GM19099 (cell line): ENCODE data around the gene CLOCK.

ENCODE experiments used
- POLR2A ChIP-seq: IDR thresholded peaks from 3 replicates; pipeline ENCODE4 v1.6.1; 2011; ENCODE audit warnings: low read depth; ENCODE audit not compliant: insufficient read length; ENCODE audit errors: extremely low read depth

CLOCK gene, protein sequence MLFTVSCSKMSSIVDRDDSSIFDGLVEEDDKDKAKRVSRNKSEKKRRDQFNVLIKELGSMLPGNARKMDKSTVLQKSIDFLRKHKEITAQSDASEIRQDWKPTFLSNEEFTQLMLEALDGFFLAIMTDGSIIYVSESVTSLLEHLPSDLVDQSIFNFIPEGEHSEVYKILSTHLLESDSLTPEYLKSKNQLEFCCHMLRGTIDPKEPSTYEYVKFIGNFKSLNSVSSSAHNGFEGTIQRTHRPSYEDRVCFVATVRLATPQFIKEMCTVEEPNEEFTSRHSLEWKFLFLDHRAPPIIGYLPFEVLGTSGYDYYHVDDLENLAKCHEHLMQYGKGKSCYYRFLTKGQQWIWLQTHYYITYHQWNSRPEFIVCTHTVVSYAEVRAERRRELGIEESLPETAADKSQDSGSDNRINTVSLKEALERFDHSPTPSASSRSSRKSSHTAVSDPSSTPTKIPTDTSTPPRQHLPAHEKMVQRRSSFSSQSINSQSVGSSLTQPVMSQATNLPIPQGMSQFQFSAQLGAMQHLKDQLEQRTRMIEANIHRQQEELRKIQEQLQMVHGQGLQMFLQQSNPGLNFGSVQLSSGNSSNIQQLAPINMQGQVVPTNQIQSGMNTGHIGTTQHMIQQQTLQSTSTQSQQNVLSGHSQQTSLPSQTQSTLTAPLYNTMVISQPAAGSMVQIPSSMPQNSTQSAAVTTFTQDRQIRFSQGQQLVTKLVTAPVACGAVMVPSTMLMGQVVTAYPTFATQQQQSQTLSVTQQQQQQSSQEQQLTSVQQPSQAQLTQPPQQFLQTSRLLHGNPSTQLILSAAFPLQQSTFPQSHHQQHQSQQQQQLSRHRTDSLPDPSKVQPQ

DNA sequence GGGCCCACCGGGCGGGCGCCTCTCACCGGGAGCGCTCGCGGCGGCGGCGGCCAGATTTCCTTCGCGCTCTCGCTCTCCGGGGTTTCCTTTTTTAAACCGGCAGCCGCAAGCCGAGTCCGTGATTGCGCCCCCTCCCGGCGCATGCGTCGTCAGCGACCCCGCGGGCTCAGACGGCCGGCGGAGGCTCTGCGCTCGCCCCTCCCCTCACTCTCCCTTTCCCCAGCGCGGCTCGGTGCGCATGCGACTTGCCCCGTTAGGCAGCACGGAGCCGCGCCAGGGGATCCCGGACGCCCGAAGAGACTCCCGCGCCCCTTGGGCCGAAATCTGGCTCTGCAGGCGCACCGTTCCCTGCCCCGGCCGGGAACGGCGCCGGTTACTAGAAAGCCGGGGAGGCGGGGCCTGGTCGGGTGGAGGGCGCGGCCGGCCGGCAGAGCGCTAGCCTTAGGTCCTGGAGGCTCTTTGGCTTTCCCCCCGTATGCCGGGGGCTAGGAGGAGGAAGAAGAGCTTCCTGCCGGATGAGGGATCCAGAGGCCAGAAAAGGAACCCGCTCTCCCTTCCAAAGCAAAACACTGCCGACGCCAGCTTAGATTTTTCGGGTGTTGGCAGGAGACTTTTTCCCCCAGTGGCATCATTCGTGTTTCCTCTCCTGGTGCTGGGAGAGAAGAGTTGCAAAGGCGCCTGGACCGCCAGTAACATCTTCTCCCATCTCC lies at the start of gene CLOCK:
TSS of gene CLOCK (minus strand) at position 154 of the 710 bp plus-strand sequence. CDS start 64,124 bp downstream, outside the sequence.
- peak; percentile 76 for TF ChIP-seq POLR2A

DNA sequence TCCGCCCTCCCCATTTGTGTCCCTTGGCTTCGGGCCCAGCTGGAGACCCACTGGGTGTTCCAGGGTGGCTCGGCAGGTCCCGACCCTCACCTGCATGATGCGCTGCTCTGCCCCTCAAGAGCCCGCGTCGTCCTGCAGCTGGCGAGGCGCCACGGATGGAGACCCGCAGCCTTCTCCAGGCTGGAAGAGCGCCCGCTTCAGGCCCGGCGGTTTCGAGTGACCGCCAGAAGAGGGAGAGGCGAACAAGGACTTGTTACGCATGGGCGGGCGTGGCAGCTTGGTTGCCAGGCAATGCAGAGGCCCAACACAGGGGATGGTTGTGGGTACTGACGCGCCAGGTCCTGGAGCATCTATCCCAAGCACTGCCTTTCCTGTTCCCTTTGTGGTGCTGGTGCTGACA lies 45.3 kb upstream of the CLOCK start, which contains the start of gene PDCL2:
TSS of gene PDCL2 (minus strand) at position 232 of the 400 bp plus-strand sequence. CDS start at position 96, 136 bp downstream.
- no peak for TF ChIP-seq POLR2A

DNA sequence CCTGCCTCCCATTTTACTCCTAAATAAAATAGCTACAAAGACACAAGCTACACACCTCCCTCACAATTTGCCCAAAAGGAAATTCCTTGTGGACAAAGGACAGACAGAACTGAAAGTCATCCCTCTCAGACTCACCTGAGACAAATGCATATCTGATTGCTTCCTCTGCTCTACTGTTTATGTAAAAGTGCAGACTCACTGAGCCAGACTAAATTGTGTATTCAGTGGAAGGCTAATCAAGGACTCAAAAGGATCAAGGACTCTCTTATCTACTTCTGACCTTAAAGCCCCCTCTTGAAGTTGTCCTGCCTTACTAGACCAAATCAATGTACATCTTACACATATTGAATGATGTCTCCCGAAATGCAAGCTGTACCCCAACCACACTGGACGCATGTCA lies 41.5 kb upstream of the CLOCK start:
- TF ChIP-seq POLR2A, result no peak

DNA sequence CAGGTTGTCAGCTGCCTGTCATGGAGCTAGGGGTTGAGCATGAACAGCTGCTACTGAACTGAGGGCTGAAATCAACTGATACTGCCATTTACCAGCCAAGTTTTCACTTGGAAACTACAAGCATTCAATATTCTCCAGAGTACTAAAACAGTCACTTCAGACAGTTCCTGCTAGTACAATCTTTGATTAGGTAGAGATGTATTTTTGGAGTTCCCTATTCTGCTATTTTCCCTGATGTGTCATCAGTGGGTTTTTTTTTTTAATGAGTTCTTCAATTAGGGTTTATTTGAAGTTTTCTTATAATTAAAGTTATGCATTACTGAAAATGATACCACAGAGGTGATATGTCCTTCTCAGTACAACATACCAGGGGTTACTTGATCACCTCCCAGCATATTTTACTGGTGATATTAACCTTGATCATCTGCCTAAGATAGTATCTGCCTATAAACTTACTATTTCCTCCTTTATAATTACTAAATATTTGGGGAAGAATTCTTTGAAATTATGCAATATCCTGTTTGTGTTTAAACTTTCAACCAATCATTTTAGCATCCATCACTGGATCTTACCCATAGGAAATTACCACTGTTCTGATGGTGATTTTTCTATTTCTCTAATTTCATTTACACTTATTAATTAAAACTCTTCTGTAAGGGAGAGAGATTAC lies 31.8 kb upstream of the CLOCK start:
- no peak for TF ChIP-seq POLR2A

DNA sequence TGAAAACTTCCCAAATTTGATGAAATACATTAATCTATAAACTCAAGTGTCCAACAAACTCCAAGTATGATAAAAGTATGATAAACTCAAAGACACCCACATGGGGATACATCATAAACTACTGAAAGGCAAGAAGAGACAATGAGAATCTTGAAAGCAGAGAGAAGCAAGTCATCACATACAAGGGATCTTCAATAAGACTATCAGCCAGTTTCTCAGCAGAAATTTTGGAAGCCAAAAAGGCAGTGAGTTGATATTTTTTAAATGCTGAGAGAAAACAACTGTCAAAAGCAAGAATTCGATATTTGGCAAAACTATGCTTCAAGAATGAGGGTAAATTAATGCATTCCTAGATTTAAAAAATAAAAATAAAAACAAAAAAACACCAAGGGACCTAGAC lies 28.8 kb upstream of the CLOCK start:
- no peak for TF ChIP-seq POLR2A

DNA sequence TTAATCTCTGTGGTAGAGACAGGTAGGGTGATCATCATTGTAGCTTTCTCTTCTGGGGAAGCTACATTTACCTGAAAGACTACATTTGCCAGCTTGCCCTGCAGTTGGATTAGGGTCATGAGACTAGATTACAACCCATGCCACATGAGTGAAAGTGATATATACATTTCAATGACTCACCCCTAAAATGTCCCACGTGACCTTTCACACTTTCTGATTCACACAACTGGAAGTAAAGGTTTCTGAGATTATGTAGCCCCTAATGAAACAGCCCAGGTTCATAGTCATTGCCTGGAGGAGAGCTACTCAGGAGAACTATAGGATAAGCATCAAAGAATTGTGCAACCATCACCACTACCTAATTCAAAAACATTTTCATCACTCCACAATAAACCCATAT lies 27.5 kb upstream of the CLOCK start:
- no peak for TF ChIP-seq POLR2A

DNA sequence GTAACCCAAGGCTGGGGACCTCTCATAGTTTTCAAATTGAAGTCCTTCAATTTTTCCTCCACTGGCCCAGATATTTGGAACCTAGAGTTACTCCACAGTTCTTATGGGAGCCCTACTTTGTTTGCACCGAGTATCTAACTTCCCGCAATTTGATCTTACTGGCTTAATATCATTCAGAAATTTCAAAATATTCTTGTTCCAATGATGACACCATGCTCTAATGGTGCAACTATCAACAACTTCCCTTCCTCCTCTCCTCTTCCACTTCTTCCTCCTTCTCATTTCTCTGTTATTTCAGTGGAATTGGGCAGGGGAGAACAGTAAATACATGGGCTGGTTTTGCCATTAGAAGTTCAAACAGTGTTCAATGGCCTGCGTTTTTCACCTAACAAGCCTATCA lies 25.1 kb upstream of the CLOCK start:
- TF ChIP-seq POLR2A, result no peak

DNA sequence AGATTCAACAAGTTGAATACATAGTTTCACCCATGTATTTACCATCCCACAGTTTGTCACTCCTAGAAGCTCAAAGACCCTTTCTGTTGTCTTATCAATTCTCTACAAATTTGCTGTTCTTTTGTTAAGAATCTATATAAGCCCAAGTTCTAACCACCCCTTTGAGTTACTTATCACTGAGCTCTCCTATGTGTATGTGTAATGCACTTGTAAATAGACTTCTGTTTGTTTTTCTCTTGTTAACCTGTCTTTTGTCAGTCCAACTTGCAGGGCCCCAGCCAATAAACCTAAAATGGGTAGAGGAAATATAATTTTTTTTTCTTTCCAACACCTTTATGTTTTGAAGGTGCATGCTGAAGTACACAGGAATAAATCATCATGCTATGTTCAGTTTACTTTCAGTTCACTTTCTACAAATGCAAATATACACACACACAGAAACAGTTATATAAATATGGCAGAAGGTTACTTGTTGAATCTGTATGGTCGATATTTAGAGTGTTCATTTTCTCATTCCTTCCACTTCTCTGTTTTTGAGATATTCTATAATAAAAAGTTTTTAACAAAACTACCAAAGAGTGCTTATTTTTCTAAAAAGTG lies 22.3 kb upstream of the CLOCK start:
- TF ChIP-seq POLR2A, result no peak

DNA sequence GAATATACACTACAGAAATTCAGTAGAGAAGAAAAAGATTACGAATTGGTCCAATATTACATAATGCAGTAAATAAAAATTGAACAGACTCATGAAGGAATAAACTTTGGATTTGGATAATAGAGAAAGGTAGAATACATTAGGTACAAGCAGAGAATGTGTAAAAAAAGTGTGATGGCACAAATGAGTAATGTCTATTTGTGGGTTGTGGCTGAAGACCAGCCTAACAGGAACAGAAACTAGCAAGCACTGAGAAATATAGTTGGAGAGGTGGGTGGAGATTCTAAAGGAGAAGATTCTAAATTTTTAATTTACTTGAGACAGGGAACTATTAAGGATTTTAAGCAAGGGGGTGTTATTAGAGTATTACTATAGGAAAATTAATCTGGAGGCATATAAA lies 15.2 kb upstream of the CLOCK start:
- TF ChIP-seq POLR2A, result no peak

DNA sequence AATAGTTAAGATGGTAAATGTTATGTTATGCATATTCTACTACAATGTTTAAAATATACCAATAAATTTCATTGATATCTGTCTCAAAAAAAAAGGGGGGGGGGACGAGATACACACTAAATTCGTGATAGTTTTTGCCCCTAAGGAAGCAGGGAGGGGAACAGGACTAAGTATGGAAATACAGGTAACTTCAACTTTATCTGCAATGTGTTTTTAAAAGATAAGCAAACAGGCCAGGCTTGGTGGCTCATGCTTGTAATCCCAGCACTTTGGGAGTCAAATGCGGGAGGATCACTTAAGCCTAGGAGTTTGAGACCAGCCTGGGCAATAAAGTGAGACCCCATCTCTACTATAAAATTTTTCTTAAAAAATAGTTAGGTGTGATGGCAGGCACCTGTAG lies 13.4 kb upstream of the CLOCK start:
- TF ChIP-seq POLR2A, result no peak

DNA sequence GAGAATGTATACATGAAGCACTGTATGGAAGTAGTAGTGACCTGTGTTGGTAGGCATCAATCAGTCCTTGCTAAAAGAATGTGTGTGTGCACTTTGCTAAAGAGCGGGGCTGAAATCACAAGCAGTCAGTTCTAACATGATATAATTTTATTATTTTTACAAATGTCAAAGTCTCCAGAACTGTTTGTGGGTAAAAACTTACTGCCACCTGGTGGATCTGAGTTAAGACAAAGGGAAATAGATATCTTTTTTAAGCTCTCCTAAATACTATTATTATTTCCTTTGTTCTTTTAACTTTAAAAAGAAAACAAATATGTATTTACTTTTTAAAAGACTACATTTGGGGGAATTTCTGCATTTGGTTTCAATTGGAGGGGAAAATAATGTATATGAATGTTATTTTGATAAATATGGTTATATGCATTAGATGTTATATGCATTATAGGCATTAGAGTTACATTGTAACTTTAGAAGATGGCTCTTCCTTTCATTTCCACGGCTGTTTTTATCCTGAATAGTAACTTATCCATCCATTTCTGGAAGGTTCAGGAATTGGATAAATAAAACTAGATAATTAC lies 7.8 kb upstream of the CLOCK start:
- no peak for TF ChIP-seq POLR2A

DNA sequence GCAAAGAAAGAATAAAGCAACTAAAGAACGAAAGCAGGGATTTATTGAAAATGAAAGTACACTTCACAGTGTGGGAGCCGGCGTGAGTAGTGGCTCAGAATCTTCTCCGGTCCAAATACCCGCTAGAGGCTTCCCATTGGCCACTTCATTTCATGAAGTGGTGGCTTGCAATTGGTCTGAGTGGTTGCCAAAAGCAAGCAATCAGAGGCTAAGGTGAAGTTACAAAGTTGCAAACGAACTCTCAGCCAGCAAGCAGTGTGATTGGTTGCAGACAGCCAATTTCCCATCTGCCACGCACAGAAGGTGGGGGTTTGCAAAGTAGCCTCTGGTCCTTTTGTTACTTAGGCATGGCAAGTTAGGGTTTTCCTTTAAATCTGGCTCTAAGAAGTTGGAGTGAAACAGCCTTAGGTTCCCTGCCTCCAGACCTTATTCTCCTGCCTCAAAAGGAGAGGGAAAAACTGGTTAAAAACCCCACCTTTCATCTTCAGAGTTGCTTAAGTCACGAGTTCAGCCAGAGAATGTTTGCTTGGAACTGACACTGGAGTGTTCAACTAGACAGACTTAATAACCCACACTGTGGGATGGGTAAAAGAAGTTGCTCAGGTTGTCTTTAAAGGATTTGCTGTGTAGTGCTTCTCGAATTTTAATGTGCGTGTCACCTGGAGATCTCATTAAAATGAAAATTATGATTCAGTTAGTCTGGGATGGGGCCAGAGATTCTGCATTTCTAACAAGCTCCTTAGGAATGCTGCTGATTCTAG lies 6.9 kb upstream of the CLOCK start:
- TF ChIP-seq POLR2A, result no peak

DNA sequence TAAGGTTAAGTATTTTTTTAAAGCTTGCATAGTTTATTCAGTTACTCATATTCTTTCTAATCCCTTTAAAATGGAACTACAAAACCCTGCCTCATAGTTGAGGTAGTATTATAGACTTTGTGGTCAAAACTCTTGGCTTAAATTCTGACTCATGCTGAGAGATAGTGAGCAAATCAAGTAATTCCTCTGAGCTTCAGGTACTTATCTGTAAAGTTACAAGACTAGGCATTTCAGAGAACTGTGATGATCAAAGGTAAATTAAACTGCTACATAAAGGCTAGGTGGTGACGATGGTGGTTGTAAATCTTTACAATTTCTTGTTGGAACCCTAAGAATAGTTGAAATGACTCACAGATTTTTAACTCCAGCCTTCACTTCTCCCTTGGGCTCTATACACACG lies 3.2 kb upstream of the CLOCK start:
- TF ChIP-seq POLR2A, result no peak

DNA sequence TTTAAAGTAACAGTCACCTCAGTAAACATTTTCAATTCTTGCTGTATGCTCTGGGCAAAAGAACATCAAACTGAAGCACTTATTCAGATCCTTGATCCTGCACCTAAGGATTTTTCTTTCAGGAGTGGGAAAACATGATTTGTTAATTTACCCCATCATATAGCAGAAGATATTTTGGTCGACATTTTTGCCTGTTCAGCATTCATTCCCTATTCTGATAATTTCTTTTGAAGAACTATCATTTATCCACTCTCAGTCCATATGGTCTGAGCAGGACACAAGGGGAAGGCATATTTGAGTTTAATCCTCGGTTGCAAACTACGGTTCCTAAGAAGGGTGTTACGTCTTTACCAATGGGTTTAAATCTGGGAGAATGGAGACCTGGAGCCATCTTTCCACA lies 1.2 kb upstream of the CLOCK start:
- no peak for TF ChIP-seq POLR2A

DNA sequence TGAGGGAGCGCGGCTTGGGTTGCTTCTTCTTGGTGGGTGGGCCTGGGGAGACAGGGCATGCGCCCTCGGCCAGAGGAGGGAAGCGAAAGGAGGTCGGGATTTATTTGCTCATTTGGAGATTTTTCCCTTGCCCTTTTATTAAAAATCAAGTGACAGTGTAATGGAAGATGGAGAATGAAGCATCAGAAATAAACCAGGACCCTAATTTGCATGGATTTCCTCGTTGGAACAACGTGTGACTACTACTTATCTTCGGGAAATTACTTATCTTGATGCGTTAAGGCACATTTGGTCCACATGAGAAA lies 709 bp upstream of the CLOCK start:
- TF ChIP-seq POLR2A, result no peak

DNA sequence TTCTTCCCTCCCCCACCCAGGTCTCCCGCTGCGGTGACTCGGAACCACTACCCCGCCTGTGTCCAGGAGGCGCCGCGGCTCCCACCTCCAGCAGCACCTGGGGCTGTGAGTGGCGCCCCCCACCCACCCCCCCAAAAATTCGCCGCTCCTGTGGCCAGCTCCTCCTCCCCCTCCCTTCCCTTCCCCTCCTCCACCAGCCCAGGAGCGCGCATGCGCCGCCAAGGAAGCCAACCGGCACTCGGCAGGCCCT lies 278 bp downstream of the CLOCK start:
- no peak for TF ChIP-seq POLR2A
